ENCODE measurements around the gene VEGFB. TPM values are rescaled to one million over a fixed set of nuclear protein-coding genes. Genes with fewer than 3 reads are reported as not detected.
A peak's percentile ranks its signal among the peaks of the same experiment; 100 is the strongest.

VEGFB gene
- total RNA-seq, 1 donor from 2014 or later: 276 TPM

- intact Hi-C loops (cut with DNase I): no loop called here
- DNase-seq (no peak), ATAC-seq (ENCODE audit: poor library complexity) (no peak)
Measured at GRCh38 chr11:64208796-64209562, 25.4 kb upstream of the VEGFB start.

- DNase-seq (no peak), ATAC-seq (ENCODE audit: poor library complexity) (no peak)
- intact Hi-C loops (cut with DNase I): no loop called here
Measured at GRCh38 chr11:64209563-64209843, 24.9 kb upstream of the VEGFB start.

GRCh38 chr11:64210301-64211020 is 23.9 kb upstream of the VEGFB start:
- intact Hi-C loops (cut with DNase I): no loop called here
- DNase-seq: no peak
- ATAC-seq (ENCODE audit: poor library complexity): no peak

GRCh38 chr11:64211181-64211872 is 23.1 kb upstream of the VEGFB start:
- DNase-seq: no peak
- no peak for ATAC-seq (ENCODE audit: poor library complexity)
- intact Hi-C loops (cut with DNase I): no loop called here

- ATAC-seq (ENCODE audit: poor library complexity) (no peak), DNase-seq (no peak)
- intact Hi-C loops (cut with DNase I): no loop called here
Measured at GRCh38 chr11:64216879-64217278, 17.5 kb upstream of the VEGFB start.

- ATAC-seq (ENCODE audit: poor library complexity) (no peak), DNase-seq (no peak)
- intact Hi-C loops (cut with DNase I): no loop called here
Measured at GRCh38 chr11:64218628-64219353, 15.6 kb upstream of the VEGFB start.

- intact Hi-C loops (cut with DNase I): no loop called here
- ATAC-seq (ENCODE audit: poor library complexity): no peak
- peak; percentile 33 for DNase-seq
Measured at GRCh38 chr11:64219354-64219684, 15.1 kb upstream of the VEGFB start.

GRCh38 chr11:64219755-64220154 is 14.6 kb upstream of the VEGFB start:
- DNase-seq: no peak
- intact Hi-C loops (cut with DNase I): no loop called here
- no peak for ATAC-seq (ENCODE audit: poor library complexity)

GRCh38 chr11:64220271-64220670 is 14.1 kb upstream of the VEGFB start:
- intact Hi-C loops (cut with DNase I): no loop called here
- DNase-seq (no peak), ATAC-seq (ENCODE audit: poor library complexity) (no peak)

GRCh38 chr11:64220798-64221197 is 13.6 kb upstream of the VEGFB start:
- intact Hi-C loops (cut with DNase I): no loop called here
- DNase-seq (no peak), ATAC-seq (ENCODE audit: poor library complexity) (no peak)

GRCh38 chr11:64222651-64223000 is 11.8 kb upstream of the VEGFB start:
- intact Hi-C loops (cut with DNase I): no loop called here
- no peak for DNase-seq

GRCh38 chr11:64223001-64223651 is 11.3 kb upstream of the VEGFB start:
- ATAC-seq (ENCODE audit: poor library complexity): no peak
- no peak for DNase-seq
- intact Hi-C loops (cut with DNase I): no loop called here

More at GRCh38 chr11:64222651-64223000, 11.8 kb upstream of the VEGFB start:
- no peak for ATAC-seq (ENCODE audit: poor library complexity)

- no peak for DNase-seq
- intact Hi-C loops (cut with DNase I): no loop called here
- no peak for ATAC-seq (ENCODE audit: poor library complexity)
Measured at GRCh38 chr11:64224151-64224890, 10.1 kb upstream of the VEGFB start.

- DNase-seq (no peak), ATAC-seq (ENCODE audit: poor library complexity) (no peak)
- intact Hi-C loops (cut with DNase I): no loop called here
Measured at GRCh38 chr11:64224891-64225607, 9.3 kb upstream of the VEGFB start.

- DNase-seq (peak; percentile 94), ATAC-seq (ENCODE audit: poor library complexity) (peak; percentile 84)
- intact Hi-C loops (cut with DNase I): no loop called here
Measured at GRCh38 chr11:64225608-64226506, 8.5 kb upstream of the VEGFB start, which contains the start of the genes NUDT22 and TRPT1. Gene NUDT22 (plus strand): TSS chr11:64226274. CDS start chr11:64226653, 379 bp downstream. Gene TRPT1 (minus strand): TSS chr11:64226186. CDS start chr11:64225860, 326 bp downstream.

GRCh38 chr11:64226507-64227051 is 7.8 kb upstream of the VEGFB start:
- DNase-seq: peak; percentile 81
- ATAC-seq (ENCODE audit: poor library complexity): peak; percentile 45
- intact Hi-C loops (cut with DNase I): no loop called here
